SK-N-SH (cell line): Measurements from ENCODE around the gene UBE2I. TPM values are rescaled to one million over a fixed set of nuclear protein-coding genes. Genes with fewer than 3 reads are reported as not detected.

Experiments used
- CTCF ChIA-PET: fragments of 300-600, 350-600 bp; formaldehyde crosslinking; extraction: SDS; loops from one replicate; lab custom pipeline; 2021; lab: Yijun Ruan, JAX
- POLR2A ChIA-PET: fragments of 350-600 bp; sonication (Branson Sonifier 250); formaldehyde crosslinking; extraction: SDS; loops from one replicate; lab custom pipeline; 2020; ENCODE audit warnings: antibody characterized with exemption, inconsistent platforms; lab: Yijun Ruan, JAX
- DNase-seq: peaks from one replicate; pipeline ENCODE4 v3.0.0; 2012
- H2AFZ ChIP-seq: fragments of 200-600 bp; sonication (generic); 2 replicates; pipeline ENCODE4 v1.8.1; 2016; ENCODE audit warnings: antibody characterized with exemption, mild to moderate bottlenecking, low read depth
- H3F3A ChIP-seq: fragments of 200-600 bp; sonication (generic); replicated peaks from 2 replicates; pipeline ENCODE3; 2016; ENCODE audit warnings: antibody characterized with exemption, mild to moderate bottlenecking; ENCODE audit not compliant: insufficient read depth
- H3K27ac ChIP-seq, 2 experiments: fragments of 200-500 bp in 1 of 2; fragments of 200-600 bp in 1 of 2; sonication (Bioruptor generic) in 1 of 2; sonication (generic), shearing (Covaris generic) in 1 of 2; 2 replicates each; pipeline versions ENCODE4 v1.5.1 to v1.6.1; 2014 to 2016; ENCODE audit warnings: low read depth in 2 of 2, inconsistent platforms in 1 of 2, low read length in 1 of 2, mild to moderate bottlenecking in 1 of 2, mixed read lengths in 1 of 2
- H3K27me3 ChIP-seq: fragments of 200-600 bp; sonication (generic), shearing (Covaris generic); 2 replicates; pipeline ENCODE4 v1.6.1; 2016; ENCODE audit warnings: mixed run types; ENCODE audit not compliant: insufficient read depth
- H3K36me3 ChIP-seq, 2 experiments: fragments of 200-500 bp in 1 of 2; fragments of 200-600 bp in 1 of 2; sonication (Bioruptor generic) in 1 of 2; sonication (generic) in 1 of 2; replicated peaks in 1 of 2; 2 replicates each; pipeline versions ENCODE3 to v1.5.1; 2014 to 2016; ENCODE audit warnings: low read length in 1 of 2, mild to moderate bottlenecking in 1 of 2; ENCODE audit not compliant: insufficient read depth in 2 of 2, control insufficient read depth in 1 of 2
- H3K4me1 ChIP-seq, 2 experiments: fragments of 200-500 bp in 1 of 2; fragments of 200-600 bp in 1 of 2; sonication (Bioruptor generic) in 1 of 2; sonication (generic), shearing (Covaris generic) in 1 of 2; 2 replicates each; pipeline versions ENCODE4 v1.5.1 to v1.6.1; 2014 to 2016; ENCODE audit warnings: low read depth in 1 of 2, low read length in 1 of 2, mixed run types in 1 of 2; ENCODE audit not compliant: insufficient read depth in 2 of 2, control insufficient read depth in 1 of 2
- H3K4me2 ChIP-seq: fragments of 200-600 bp; sonication (generic), shearing (Covaris generic); 2 replicates; pipeline ENCODE4 v1.6.1; 2017; ENCODE audit warnings: mixed run types
- H3K4me3 ChIP-seq, 2 experiments: fragments of 200-500 bp in 1 of 2; fragments of 200-600 bp in 1 of 2; sonication (Bioruptor generic) in 1 of 2; sonication (generic), shearing (Covaris generic) in 1 of 2; 2 replicates each; pipeline versions ENCODE4 v1.5.1 to v1.8.1; 2014 to 2016; ENCODE audit warnings: low read depth in 2 of 2, inconsistent platforms in 1 of 2, low read length in 1 of 2, mild to moderate bottlenecking in 1 of 2, mixed read lengths in 1 of 2, moderate library complexity in 1 of 2
- H3K79me2 ChIP-seq: fragments of 200-600 bp; sonication (generic); 2 replicates; pipeline ENCODE4 v1.8.1; 2017; ENCODE audit warnings: mild to moderate bottlenecking; ENCODE audit not compliant: insufficient read depth
- H3K9ac ChIP-seq: fragments of 200-600 bp; sonication (generic); 2 replicates; pipeline ENCODE4 v1.6.1; 2017; ENCODE audit warnings: mixed run types
- H3K9me2 ChIP-seq: fragments of 200-600 bp; sonication (generic); 2 replicates; pipeline ENCODE4 v1.6.1; 2017; ENCODE audit warnings: mixed run types
- H3K9me3 ChIP-seq: fragments of 200-600 bp; sonication (generic); 2 replicates; pipeline ENCODE4 v1.6.1; 2017; ENCODE audit warnings: mixed run types, mild to moderate bottlenecking, moderate library complexity
- H4K20me1 ChIP-seq: fragments of 200-600 bp; sonication (generic); 2 replicates; pipeline ENCODE4 v1.6.1; 2017; ENCODE audit warnings: mild to moderate bottlenecking, mixed run types; ENCODE audit not compliant: insufficient read depth
- EP300 ChIP-seq, 2 experiments: IDR thresholded peaks; 2 replicates each; pipeline versions ENCODE4 v1.4.0 to v1.6.1; 2012; ENCODE audit warnings: borderline replicate concordance in 1 of 2, low read depth in 1 of 2, low read length in 1 of 2
- FOXJ3 ChIP-seq: sonication (generic); formaldehyde crosslinking; IDR thresholded peaks from 2 replicates; pipeline ENCODE4 v1.5.1; 2020; ENCODE audit warnings: mild to moderate bottlenecking, missing genetic modification reagents
- JUND ChIP-seq: IDR thresholded peaks from 2 replicates; pipeline ENCODE4 v1.4.0; 2012
- MXI1 ChIP-seq: IDR thresholded peaks from 2 replicates; pipeline ENCODE4 v1.6.1; 2012; ENCODE audit warnings: mild to moderate bottlenecking, low read depth, low read length, improper control_type of control experiment
- NFIC ChIP-seq: IDR thresholded peaks from 2 replicates; pipeline ENCODE4 v1.4.0; 2012; ENCODE audit warnings: borderline replicate concordance
- RCOR1 ChIP-seq: fragments of 150-350 bp; IDR thresholded peaks from 2 replicates; pipeline ENCODE4 v1.6.1; 2017; ENCODE audit warnings: antibody characterized with exemption, low read length
- SMC3 ChIP-seq: IDR thresholded peaks from 2 replicates; pipeline ENCODE4 v1.6.1; 2012; ENCODE audit warnings: low read depth, low read length, improper control_type of control experiment
- ZBTB33 ChIP-seq: IDR thresholded peaks from 2 replicates; pipeline ENCODE4 v1.4.0; 2012; ENCODE audit warnings: low read depth, borderline replicate concordance
- WGBS: methylation state at CpG from one replicate; pipeline ENCODE4 v1.1.6; 2017; ENCODE audit warnings: low lambda C conversion rate; 5-methylcytosine and 5-hydroxymethylcytosine counted together
- polyA plus RNA-seq, 3 experiments: library from polyadenylated mRNA; depleted of rRNA; stranded (reverse); fragments of >200 nt; gene quantifications; 2 replicates each; pipeline ENCODE4 v1.2.3, GENCODE V29; 2012
- TF ChIP-seq, protein P1 (sequence below): IDR thresholded peaks from 2 replicates; pipeline ENCODE4 v1.4.0; 2012; ENCODE audit warnings: low read depth

Gene UBE2I
- polyA plus RNA-seq, 1 of the 3 experiments (the other 2 are of a cell fraction): 107 TPM

GRCh38 chr16:1272453-1273198 is 36.8 kb upstream of the UBE2I start:
- peak; percentile 84 for DNase-seq
- POLR2A ChIA-PET: no interaction called here
- Histone ChIP-seq H3K9me2 (no peaks in the 10 kb centered on the region), H4K20me1 (no peaks in the 10 kb centered on the region), H3K9me3 (no peaks in the 10 kb centered on the region), H3K27ac (no peak overlapping the region), H2AFZ (no peak overlapping the region), H3K4me1 (peaks cover 0 to 19% of the 10 kb centered on the region in 2 experiments; a peak in 1 of 4 replicates), H3K9ac (no peak overlapping the region), H3K4me3 (no peak overlapping the region), H3F3A (no peaks in the 10 kb centered on the region), H3K4me2 (no peak overlapping the region), H3K79me2 (no peaks in the 10 kb centered on the region), H3K36me3 (no peaks in the 10 kb centered on the region), H3K27me3 (peaks cover 77% of the 10 kb centered on the region)
- TF ChIP-seq RCOR1: 0 out of 2 replicates have a peak, but pooled peaks have one; percentile 42
- no peak for TF ChIP-seq NFIC
- peak in 1 of 2 experiments; percentile 32; a peak in 1 of 4 replicates for TF ChIP-seq EP300 (IDR thresholded peaks at IDR 0.05; ENCODE audit: borderline replicate concordance in 1 of 2, low read depth in 1 of 2, low read length in 1 of 2)
- CTCF ChIA-PET: interaction anchor here (1.1 kb wide), 1 partner anchor 29 kb away, joined by 4 read pairs; no protein-coding TSS in a partner anchor
- 3% methylated on average over 7 of the region's 9 CpGs for WGBS

DNA sequence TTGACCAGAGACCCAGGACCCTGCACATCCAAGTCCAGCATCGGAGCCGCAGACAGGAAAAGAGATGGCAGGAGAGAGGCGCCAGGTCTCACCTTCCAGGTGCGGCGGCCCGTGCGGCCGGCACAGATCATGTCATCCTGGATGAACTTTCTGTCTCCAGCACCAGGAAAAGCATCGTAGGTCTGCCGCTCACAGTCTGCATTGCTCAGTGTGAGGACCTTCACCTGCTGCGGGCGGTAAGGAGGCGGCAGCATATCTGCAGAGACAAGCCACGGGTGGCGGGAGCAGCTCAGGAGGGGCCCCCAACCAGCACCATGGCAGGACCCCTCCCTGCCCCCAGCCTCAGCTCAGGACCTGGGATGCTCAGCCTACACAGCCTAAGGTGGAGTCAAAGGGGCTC is 35.6 kb upstream of the UBE2I start:
- Histone ChIP-seq H3K4me2 (no peak overlapping the region), H3K36me3 (no peaks in the 10 kb centered on the region), H3K79me2 (no peaks in the 10 kb centered on the region), H3K9me3 (no peaks in the 10 kb centered on the region), H3K4me1 (peaks cover 0 to 19% of the 10 kb centered on the region in 2 experiments; a peak in 1 of 4 replicates), H3F3A (no peaks in the 10 kb centered on the region), H3K27me3 (peaks cover 82% of the 10 kb centered on the region), H3K4me3 (no peak overlapping the region), H4K20me1 (no peaks in the 10 kb centered on the region), H3K27ac (no peak overlapping the region), H2AFZ (no peak overlapping the region), H3K9ac (no peak overlapping the region), H3K9me2 (no peaks in the 10 kb centered on the region)
- no peak for DNase-seq
- POLR2A ChIA-PET: interaction anchor here (0.6 kb wide), 1 partner anchor 23 kb away, joined by 3 read pairs; no protein-coding TSS in a partner anchor
- CTCF ChIA-PET: interaction anchor here (1.1 to 1.4 kb wide), 2 partner anchors 28 to 254 kb away, joined by 3 to 4 read pairs; no protein-coding TSS in a partner anchor
- WGBS: 69% methylated on average over 5 of the region's 15 CpGs
- no peak for TF ChIP-seq EP300 (IDR thresholded peaks at IDR 0.05; ENCODE audit: borderline replicate concordance in 1 of 2, low read depth in 1 of 2, low read length in 1 of 2)
- TF ChIP-seq JUND: no peak
- no peak for TF ChIP-seq MXI1

DNA sequence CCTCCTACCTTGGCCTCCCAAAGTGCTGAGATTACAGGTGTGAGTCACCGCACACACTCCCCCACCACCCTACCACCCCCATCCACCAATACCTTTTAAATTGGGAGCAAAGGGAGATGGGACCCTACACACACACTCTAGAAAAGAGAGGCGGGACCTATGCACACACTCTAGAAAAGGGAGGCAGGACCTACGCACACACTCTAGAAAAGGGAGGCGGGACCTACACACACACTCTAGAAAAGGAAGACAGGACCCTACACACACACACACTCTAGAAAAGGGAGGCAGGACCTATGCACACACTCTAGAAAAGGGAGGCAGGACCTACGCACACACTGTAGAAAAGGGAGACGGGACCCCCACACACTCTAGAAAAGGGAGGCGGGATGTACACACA is 34.7 kb upstream of the UBE2I start:
- no peak overlapping the region for H3K27ac ChIP-seq
- CTCF ChIA-PET: interaction anchor here (1.9 kb wide), 1 partner anchor 27 kb away, joined by 4 read pairs; no protein-coding TSS in a partner anchor
- DNase-seq: no peak
- H2AFZ ChIP-seq: no peak overlapping the region
- TF ChIP-seq, protein P1, sequence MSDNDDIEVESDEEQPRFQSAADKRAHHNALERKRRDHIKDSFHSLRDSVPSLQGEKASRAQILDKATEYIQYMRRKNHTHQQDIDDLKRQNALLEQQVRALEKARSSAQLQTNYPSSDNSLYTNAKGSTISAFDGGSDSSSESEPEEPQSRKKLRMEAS: no peak
- TF ChIP-seq SMC3 (no peak), EP300 (IDR thresholded peaks at IDR 0.05; ENCODE audit: borderline replicate concordance in 1 of 2, low read depth in 1 of 2, low read length in 1 of 2) (no peak), FOXJ3 (CRISPR knock-in tag) (no peak), ZBTB33 (no peak)
- no peaks in the 10 kb centered on the region for H3K9me2 ChIP-seq
- H3K4me1 ChIP-seq: peaks cover 0 to 19% of the 10 kb centered on the region in 2 experiments; a peak in 1 of 4 replicates
- POLR2A ChIA-PET: no interaction called here
- no peaks in the 10 kb centered on the region for H3F3A ChIP-seq
- no peaks in the 10 kb centered on the region for H3K9me3 ChIP-seq
- WGBS: 65% methylated on average over 7 of the region's 7 CpGs
- no peak overlapping the region for H3K4me2 ChIP-seq
- no peaks in the 10 kb centered on the region for H3K79me2 ChIP-seq
- H4K20me1 ChIP-seq: no peaks in the 10 kb centered on the region
- H3K9ac ChIP-seq: no peak overlapping the region
- H3K36me3 ChIP-seq: no peaks in the 10 kb centered on the region
- peaks cover 82% of the 10 kb centered on the region for H3K27me3 ChIP-seq
- no peak overlapping the region for H3K4me3 ChIP-seq
